Ovary (tissue), 9 donors: ENCODE data around the gene EXOC7. TPM values are rescaled to one million over a fixed set of nuclear protein-coding genes. Genes with fewer than 3 reads are reported as not detected.
"Not testable (repeated sequence)": the region's sequence is repeated elsewhere in the genome, so short reads cannot be mapped to it uniquely, and the experiment has no call there.

Experiments used
- DNase-seq, 5 donors: peaks; one replicate each; pipeline ENCODE4 v3.0.0-alpha.2; 2019 to 2020
- H3K27ac ChIP-seq, 2 donors: fragments of 200-600 bp; one replicate each; pipeline versions ENCODE4 v1.5.1 to v1.8.0; 2019 to 2022
- H3K27me3 ChIP-seq: fragments of 200-600 bp; one replicate; pipeline ENCODE4 v1.8.0; 2022
- H3K36me3 ChIP-seq: fragments of 200-600 bp; sonication (generic); one replicate; pipeline ENCODE4 v1.5.1; 2019
- H3K4me1 ChIP-seq: one replicate; pipeline ENCODE4 v1.8.1; 2013; ENCODE audit warnings: mild to moderate bottlenecking, moderate library complexity; ENCODE audit not compliant: insufficient read depth
- H3K4me3 ChIP-seq: fragments of 200-600 bp; sonication (generic); one replicate; pipeline ENCODE4 v1.5.1; 2017
- H3K9me3 ChIP-seq, 2 donors: fragments of 200-600 bp in 1 of 2; sonication (generic) in 1 of 2; one replicate each; pipeline versions ENCODE4 v1.5.1 to v1.8.1; 2013 to 2019; ENCODE audit warnings: mild to moderate bottlenecking in 1 of 2, moderate library complexity in 1 of 2
- CTCF ChIP-seq, 3 donors: fragments of 450-650 bp in 2 of 3; fragments of 200-600 bp in 1 of 3; IDR thresholded peaks; one replicate each; pipeline versions ENCODE4 v1.5.1 to v1.8.0; 2016 to 2022; ENCODE audit warnings: antibody characterized with exemption in 3 of 3, mild to moderate bottlenecking in 1 of 3
- EP300 ChIP-seq: sonication (generic); formaldehyde crosslinking; IDR thresholded peaks from one replicate; pipeline ENCODE4 v1.6.1; 2017; ENCODE audit warnings: antibody characterized with exemption
- POLR2A ChIP-seq: fragments of 450-650 bp; IDR thresholded peaks from one replicate; pipeline ENCODE4 v1.6.1; 2017; ENCODE audit warnings: antibody characterized with exemption, mild to moderate bottlenecking, moderate library complexity
- WGBS, 3 donors: extraction: QIAGEN DNeasy Blood & Tissue Kit in 1 of 3; methylation state at CpG; one replicate each; pipeline versions ENCODE4 v1.1.5 to v1.1.7; 2013 to 2017; 5-methylcytosine and 5-hydroxymethylcytosine counted together
- intact Hi-C, 4 donors: fragments of 100-400 bp; cut with DNase I; formaldehyde crosslinking; loops; one replicate each; pipeline versions ENCODE4 v1.11.0 to v1.15.1; 2022 to 2023
- polyA plus RNA-seq, 2 donors: library from polyadenylated mRNA; stranded (reverse); fragments of 200-250 nt in 1 of 2; fragments of 350-450 nt in 1 of 2; fragmentation: Illumina TruSeq in 1 of 2; extraction: RNeasy Lipid Tissue Mini Kit (QIAGEN cat#74804) in 1 of 2; gene quantifications; one replicate each; pipeline ENCODE4 v1.2.3, GENCODE V29; 2013 to 2014
- total RNA-seq, 7 donors: library from RNA; depleted of rRNA in 2 of 7; stranded (reverse); fragments of >200 nt in 2 of 7; fragmentation: NEBNext Ultra II Directional in 3 of 7; extraction: Animal tissue kit (Norgen Biotek cat#: 25700) in 3 of 7; gene quantifications; one replicate each; pipeline versions ENCODE4 v1.1.0 to v1.2.4, GENCODE V29; 2016 to 2023
- donor health status: DM: no; HTN: no; CAD: no; lungs with moderate emphysema.
- donor health status: DM: no; HTN: no; CAD: no.
- donor health status: Bipolar disorder and iron deficiency.
- donor health status: DM: yes; HTN: yes; CAD: no.
- donor health status: DM: no; HTN: no; CAD: no.
- donor health status: DM: yes; HTN: yes; CAD: no.

The EXOC7 gene
- total and polyA plus RNA-seq, 9 donors, result 46.9 to 121 (median 114) TPM

GRCh38 chr17:76065775-76066174, 37.8 kb downstream of the EXOC7 start:
- no peaks in the 10 kb centered on the region for H3K36me3 ChIP-seq
- no peak overlapping the region for H3K4me3 ChIP-seq
- DNase-seq, result no peak
- intact Hi-C loops, result no loop called here
- 81 to 89% (median 81%) methylated on average over 4 of the region's 4 CpGs for WGBS, 3 donors
- no peaks in the 10 kb centered on the region for H3K9me3 ChIP-seq
- no peak overlapping the region for H3K27ac ChIP-seq
- H3K4me1 ChIP-seq, result peaks cover 5% of the 10 kb centered on the region
- no peak for TF ChIP-seq CTCF (IDR thresholded peaks at IDR 0.05)
- TF ChIP-seq EP300, result no peak
- no peak for TF ChIP-seq POLR2A
- H3K27me3 ChIP-seq, result no peaks in the 10 kb centered on the region

- intact Hi-C loops, result no loop called here
- no peak for TF ChIP-seq POLR2A
- no peak for TF ChIP-seq EP300
- TF ChIP-seq CTCF (IDR thresholded peaks at IDR 0.05), result no peak
- Histone ChIP-seq H3K4me1 (no peaks in the 10 kb centered on the region), H3K36me3 (no peaks in the 10 kb centered on the region), H3K4me3 (no peak overlapping the region), H3K27ac (no peak overlapping the region), H3K27me3 (no peaks in the 10 kb centered on the region), H3K9me3 (no peaks in the 10 kb centered on the region)
- no peak for DNase-seq
- WGBS, 3 donors, result 82 to 83% (median 83%) methylated on average over 15 of the region's 15 CpGs
Observed at GRCh38 chr17:76063875-76064546, 39.6 kb downstream of the EXOC7 start.

- H3K4me1 ChIP-seq, DNase-seq, intact Hi-C loops, H3K36me3 ChIP-seq, H3K4me3 ChIP-seq, H3K27ac ChIP-seq, H3K27me3 ChIP-seq, H3K9me3 ChIP-seq: not testable (repeated sequence)
- 89 to 91% (median 90%) methylated on average over 6 of the region's 6 CpGs for WGBS, 3 donors
Observed at GRCh38 chr17:76058264-76058663, 45.3 kb downstream of the EXOC7 start.

- Histone ChIP-seq H3K9me3 (no peaks in the 10 kb centered on the region), H3K36me3 (no peaks in the 10 kb centered on the region), H3K27me3 (no peaks in the 10 kb centered on the region), H3K27ac (no peak overlapping the region), H3K4me1 (no peaks in the 10 kb centered on the region), H3K4me3 (no peak overlapping the region)
- TF ChIP-seq CTCF (IDR thresholded peaks at IDR 0.05) (no peak), EP300 (no peak)
- intact Hi-C loops, result no loop called here
- WGBS, 3 donors, result 85 to 87% (median 86%) methylated on average over 3 of the region's 3 CpGs
- no peak for DNase-seq
Observed at GRCh38 chr17:76056882-76057281, 46.7 kb downstream of the EXOC7 start.

- Histone ChIP-seq H3K36me3 (no peaks in the 10 kb centered on the region), H3K27ac (no peak overlapping the region), H3K4me1 (no peaks in the 10 kb centered on the region), H3K4me3 (no peak overlapping the region), H3K9me3 (no peaks in the 10 kb centered on the region), H3K27me3 (no peaks in the 10 kb centered on the region)
- 86 to 90% (median 90%) methylated on average over 4 of the region's 4 CpGs for WGBS, 3 donors
- intact Hi-C loops, result no loop called here
- no peak for DNase-seq
- no peak for TF ChIP-seq CTCF (IDR thresholded peaks at IDR 0.05)
- TF ChIP-seq EP300, result no peak
- TF ChIP-seq POLR2A, result no peak
Observed at GRCh38 chr17:76054112-76054476, 49.5 kb downstream of the EXOC7 start.
